Smooth muscle cell of the brain vasculature (primary cell): Measurements from ENCODE around the gene RAB15.

Experiments used
- DNase-seq: peaks from one replicate; pipeline ENCODE4 v3.0.0-alpha.2; 2012; ENCODE audit warnings: low read depth, low spot score

Gene RAB15

GRCh38 chr14:64971943-64972791 is at the start of gene RAB15:
RAB15 (minus strand) TSS chr14:64972336; CDS start chr14:64972076, 260 bp downstream.
- no peak for DNase-seq

DNA sequence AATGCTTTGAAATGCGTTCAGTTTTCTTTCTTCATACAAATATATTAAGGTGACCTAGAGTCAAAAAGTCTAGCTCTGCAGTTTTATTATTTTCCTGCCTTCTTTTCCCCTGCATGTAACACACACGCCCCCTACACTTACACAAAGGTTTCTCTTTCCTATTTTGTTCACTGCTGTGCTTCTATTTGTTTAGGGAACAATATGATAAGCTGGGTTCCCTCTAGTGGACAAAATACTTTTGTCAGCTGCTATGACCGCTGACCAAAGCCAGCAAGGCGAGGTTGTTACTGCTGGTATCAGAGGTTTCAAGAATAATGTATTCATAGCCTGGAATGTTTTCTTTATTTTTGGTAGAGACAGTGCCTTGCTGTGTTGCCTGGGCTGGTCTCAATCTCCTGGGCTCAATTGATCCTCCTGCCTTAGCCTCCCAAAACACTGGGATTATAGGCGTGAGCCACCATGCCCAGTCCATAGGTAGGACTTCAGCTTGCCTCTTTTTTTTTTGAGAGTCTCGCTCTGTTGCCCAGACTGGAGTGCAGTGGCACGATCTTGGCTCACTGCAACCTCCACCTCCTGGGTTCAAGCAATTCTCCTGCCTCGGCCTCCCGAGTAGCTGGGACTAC is 47.9 kb upstream of the RAB15 start:
- DNase-seq, result peak; percentile 51

DNA sequence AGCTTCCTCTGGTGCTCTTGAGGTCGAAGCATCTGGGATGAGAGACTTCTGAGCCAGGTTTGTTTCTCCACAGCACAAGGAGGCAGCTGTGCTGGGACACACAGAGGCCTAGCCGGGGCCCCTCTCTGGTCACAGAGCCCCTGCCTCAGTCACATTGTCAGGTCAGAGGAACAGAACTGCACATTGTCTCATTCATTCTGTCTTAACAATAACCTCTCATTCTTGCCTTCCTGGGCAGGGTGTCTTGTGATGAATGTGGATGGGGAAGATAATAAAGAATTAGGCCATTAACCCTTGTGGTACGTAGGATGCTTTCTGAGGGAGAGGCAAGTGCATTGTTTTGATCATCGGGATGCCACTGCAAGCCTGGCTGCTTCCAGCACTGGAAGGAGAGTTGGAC is 44.3 kb upstream of the RAB15 start:
- DNase-seq, result no peak

- DNase-seq, result no peak
These were observed 43.3 kb upstream of the RAB15 start for GRCh38 chr14:65015391-65015790.

DNA sequence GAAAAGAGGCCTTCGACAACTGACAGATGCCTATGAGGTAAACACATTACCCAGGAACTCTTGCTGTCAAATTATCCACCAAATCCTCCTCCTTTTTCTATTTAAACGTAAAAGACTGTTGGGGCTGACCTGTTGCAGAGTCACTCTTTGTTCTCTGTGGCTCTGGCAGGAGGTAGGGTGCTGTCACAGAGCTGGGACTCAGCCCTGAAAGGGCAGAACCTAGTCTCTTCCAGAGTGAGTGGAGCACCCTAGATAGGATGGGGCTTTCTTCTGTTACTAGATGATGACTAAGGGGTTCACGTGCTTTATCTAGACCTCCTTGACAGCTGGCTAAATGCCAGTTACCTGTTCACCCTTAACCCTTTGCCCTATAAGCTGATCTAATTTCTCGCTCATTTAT is 40.2 kb upstream of the RAB15 start:
- no peak for DNase-seq

GRCh38 chr14:65011538-65011937 is 39.4 kb upstream of the RAB15 start:
- no peak for DNase-seq

DNA sequence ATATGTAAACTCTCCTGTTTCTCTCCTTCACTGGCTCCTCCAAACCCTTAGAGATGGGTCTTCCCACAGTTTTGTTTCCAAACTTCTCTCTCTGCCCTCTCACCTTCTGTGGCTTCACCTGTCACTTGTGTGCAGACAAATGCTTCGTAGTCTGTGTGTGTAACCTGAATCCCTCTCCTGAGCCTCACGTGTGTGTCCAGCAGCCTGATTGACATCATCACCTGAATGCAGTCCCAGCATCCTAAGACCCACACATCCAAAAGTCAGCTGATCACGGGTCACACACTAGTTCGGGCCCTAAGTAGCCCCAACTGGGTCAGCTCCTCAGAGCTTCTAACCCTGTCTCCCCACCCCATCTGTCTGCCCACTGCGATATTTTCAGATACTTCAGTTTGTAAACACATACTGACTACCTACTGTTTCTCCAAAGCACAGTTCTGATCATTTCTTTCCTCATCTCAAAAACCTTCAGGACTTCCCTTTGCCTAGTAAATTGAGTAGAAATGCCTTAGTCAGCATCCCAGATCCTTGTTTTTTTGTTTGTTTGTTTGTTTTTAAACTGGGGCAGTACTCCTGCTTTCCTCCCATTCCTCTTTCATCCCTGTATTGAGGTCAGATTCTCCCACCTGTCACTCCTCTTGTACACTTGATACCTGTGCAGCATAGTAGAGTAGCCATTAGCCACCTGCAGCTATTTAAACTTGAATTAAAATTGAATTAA is 38.2 kb upstream of the RAB15 start:
- DNase-seq, result no peak

GRCh38 chr14:65007202-65007601 is 35.1 kb upstream of the RAB15 start:
- no peak for DNase-seq

- DNase-seq, result no peak
These were observed 34.2 kb upstream of the RAB15 start for GRCh38 chr14:65006261-65006721.

- no peak for DNase-seq
These were observed 31.3 kb upstream of the RAB15 start for GRCh38 chr14:65003394-65003793.

GRCh38 chr14:65002586-65003210 is 30.6 kb upstream of the RAB15 start:
- no peak for DNase-seq

DNA sequence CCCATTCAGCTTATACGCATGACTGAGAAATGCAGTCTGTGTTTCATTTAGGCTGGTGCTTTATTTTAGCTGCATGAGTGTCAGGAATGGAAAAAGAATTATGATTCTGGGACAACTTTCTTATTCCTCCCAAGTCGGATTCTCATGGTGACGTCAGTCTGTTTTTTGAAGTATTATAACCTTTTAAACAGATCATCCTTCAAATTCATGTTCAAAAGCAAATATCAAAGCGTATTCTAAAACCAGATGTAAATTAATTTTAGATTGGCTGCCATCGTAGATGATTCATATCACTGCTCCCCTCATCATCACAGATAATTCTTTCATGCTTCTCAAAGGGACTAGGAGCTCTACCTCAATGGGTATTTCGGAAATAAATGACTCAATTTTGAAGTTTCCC is 29.6 kb upstream of the RAB15 start:
- no peak for DNase-seq

DNA sequence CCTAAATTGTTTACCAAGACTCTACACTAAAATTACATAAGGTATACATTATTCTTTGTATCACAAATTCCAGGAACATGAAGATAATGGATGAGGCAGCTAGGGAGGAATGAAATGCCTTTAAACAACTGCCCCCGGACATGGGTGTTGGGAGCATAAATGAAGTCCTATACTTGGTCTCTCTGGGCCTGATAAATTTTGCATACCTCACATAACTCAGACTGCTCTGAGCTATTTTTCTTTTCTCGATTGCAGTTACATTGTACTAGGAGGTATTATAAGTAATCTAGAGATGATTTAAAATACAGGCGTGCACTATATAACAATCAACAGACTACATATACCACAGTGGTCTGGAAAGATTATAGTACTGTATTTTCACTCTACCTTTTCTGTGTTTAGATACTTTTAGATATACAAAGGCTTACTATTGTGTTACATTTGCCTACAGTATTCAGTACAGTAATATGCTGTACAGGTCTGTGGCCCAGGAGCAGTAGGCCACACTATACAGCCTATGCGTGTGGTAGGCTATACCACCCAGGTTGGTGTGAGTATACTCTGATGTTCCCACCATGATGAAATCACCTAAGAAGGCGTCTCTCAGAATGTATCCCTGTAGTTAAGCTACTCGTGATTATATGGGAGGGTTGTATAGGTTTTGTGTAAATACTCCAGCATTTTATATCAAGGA is 28.9 kb upstream of the RAB15 start:
- no peak for DNase-seq

DNA sequence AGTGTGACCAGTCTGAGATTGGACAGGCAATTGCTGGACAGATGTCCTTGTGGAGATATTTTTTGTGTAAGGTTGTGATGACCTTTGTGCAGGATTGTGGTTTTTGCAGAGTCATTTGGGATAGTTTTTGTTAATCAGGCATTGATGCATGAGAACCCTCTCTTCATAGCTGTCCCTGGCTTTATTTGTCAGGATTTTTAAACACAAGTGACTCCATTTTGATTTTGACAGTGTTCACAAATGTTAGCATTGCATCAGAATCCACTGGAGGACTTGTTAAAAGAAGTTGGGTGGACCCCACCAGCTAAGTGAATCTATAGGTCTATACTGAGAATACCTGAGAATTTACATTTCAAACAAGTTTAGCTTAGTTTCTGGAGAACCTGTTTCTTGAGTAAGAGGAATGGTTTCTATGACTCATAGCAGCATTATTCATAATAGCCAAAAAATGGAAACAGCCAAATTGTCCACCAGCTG is 26.4 kb upstream of the RAB15 start:
- DNase-seq, result no peak

DNA sequence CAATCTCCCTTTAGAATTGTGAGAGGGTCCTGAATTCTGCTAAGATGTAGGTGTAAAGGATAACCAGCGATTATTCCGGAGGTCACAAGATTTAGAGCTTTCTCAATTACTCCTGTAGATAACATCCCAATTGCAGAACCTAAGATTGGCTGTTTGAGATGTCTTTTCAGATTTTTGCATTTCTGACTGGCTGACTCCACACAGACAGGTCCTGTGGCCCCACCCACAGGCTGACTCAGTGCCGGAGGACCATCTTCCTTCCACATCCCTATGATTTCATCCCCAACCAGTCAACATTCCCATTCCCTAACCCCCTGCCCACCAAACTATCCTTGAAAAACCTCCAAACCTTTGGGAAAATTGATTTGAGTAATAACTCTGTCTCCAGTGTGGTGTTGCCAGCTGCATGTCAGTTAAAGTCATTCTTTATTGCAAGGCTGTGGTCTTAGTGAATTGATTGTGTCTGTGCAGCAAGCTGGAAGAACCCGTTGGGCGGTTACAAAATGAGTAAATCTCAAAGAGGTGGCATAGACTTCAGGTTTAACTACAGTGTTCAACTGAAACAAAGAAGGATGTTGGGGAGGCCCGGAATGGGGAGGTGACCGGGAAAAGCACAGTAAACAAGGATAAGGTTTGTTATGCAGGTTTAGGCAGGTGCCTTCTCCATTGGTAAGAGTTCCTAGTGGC is 25.1 kb upstream of the RAB15 start:
- DNase-seq, result no peak

- DNase-seq, result no peak
These were observed 23.2 kb upstream of the RAB15 start for GRCh38 chr14:64995291-64995690.

DNA sequence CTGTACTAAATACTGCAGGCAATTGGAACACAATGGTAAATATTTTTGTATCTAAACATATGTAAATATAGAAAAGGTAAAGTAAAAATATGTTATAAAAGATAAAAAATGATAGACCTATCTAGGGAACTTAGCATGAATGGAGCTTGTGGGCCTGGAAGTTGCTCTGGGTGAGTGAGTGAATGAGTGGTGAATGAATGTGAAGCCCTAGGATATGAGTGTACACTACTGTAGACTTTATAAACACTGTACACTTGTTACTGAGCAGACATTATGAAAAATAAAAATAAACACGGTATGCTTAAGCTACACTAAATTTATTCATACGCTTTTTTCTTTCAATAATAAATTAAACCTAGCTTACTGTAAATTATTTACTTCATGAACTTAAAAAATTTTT is 22.4 kb upstream of the RAB15 start:
- no peak for DNase-seq

DNA sequence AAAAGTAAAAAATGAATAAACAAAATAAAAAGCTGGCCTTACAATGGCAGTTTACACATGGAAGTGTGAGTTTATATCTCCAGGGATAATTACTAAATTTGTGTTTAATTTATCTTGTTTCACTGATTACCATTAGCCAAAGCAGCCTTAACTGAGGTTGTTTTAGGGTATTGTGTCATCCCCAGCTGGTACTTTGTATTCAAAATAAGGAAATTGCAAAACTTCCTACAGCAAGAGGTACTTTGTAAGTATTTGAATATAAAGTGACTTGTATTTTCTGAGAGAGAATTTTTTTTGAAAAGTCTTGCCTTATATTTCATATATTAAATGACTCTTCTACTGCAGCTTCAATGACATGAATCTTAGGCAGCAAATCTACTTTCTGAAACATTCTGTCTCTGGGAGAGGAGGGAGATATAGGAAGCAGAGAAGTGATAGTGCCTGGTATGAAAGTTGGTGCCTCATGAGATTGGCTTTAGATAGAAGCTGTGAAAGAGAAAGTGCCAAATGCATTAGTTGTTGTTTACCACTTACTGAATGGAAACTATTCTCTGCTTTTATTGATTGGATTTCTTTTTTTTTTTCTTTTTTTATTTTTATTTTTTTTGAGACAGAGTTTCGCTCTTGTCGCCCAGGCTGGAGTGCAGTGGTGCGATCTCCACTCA is 21.3 kb upstream of the RAB15 start:
- no peak for DNase-seq

GRCh38 chr14:64992328-64992885 is 20.3 kb upstream of the RAB15 start:
- DNase-seq, result no peak

DNA sequence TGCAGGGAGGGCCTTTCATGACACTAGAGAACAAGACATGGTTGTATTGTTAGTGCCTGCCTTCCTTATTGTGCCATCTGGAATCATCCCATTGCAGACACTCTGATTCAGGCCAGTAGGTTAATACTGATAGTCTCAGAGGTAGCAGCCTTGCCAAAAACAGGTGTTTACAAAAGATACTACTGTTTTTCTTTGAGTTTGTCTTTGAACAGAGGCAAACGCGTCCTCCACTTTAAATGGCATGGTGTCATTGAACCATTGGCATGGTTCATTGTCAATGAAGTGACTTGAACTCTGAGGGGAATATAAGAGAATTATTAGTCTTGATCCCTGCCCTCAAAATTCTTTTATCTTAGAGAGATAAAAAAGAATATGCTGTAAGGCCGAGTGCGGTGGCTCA is 18.8 kb upstream of the RAB15 start:
- DNase-seq, result no peak
